GM10248 (cell line): Measurements from ENCODE around the gene FADS1.
A peak's percentile ranks its signal among the peaks of the same experiment; 100 is the strongest.

Experiments
- CTCF ChIA-PET: fragments of 300-600 bp; sonication (Branson Sonifier 250); formaldehyde crosslinking; extraction: SDS; loops from one replicate; lab custom pipeline; 2021; ENCODE audit warnings: antibody characterized with exemption; lab: Yijun Ruan, JAX
- POLR2A ChIA-PET: fragments of 350-650 bp; sonication (Branson Sonifier 250); formaldehyde crosslinking; extraction: SDS; loops from one replicate; lab custom pipeline; 2020; ENCODE audit warnings: antibody characterized with exemption; lab: Yijun Ruan, JAX
- DNase-seq: peaks from one replicate; pipeline ENCODE4 v3.0.0; 2012; ENCODE audit errors: extremely low spot score
- CTCF ChIP-seq: IDR thresholded peaks from 2 replicates; pipeline ENCODE4 v1.5.1; 2012; ENCODE audit warnings: mild to moderate bottlenecking, low read depth; ENCODE audit errors: extremely low read depth, missing control alignments, control extremely low read depth

The FADS1 gene

GRCh38 chr11:61794579-61794978 lies 22.2 kb downstream of the FADS1 start:
- POLR2A ChIA-PET, result no interaction called here
- no peak for DNase-seq
- CTCF ChIA-PET, result interaction anchor here (1.1 to 11.8 kb wide), 6 partner anchors 37 to 314 kb away, joined by 3 to 129 read pairs (median 80); partner anchors contain the start of gene BEST1
- TF ChIP-seq CTCF, result no peak

GRCh38 chr11:61793829-61794204 lies 23.0 kb downstream of the FADS1 start:
- POLR2A ChIA-PET, result interaction anchor here (1.1 kb wide), 1 partner anchor 8 kb away, joined by 3 read pairs; no protein-coding TSS in a partner anchor
- CTCF ChIA-PET, result interaction anchor here (1.1 to 11.8 kb wide), 7 partner anchors 7 to 314 kb away, joined by 6 to 129 read pairs (median 91); partner anchors contain the start of gene BEST1
- no peak for TF ChIP-seq CTCF
- DNase-seq, result no peak

- no peak for DNase-seq
- ChIA-PET POLR2A (interaction anchor here (0.9 to 1.4 kb wide), 5 partner anchors 8 to 27 kb away, joined by 3 to 5 read pairs (median 3); no protein-coding TSS in a partner anchor), CTCF (interaction anchor here (1.0 to 11.8 kb wide), 9 partner anchors 8 to 315 kb away, joined by 3 to 129 read pairs (median 21); partner anchors contain the start of gene BEST1)
- no peak for TF ChIP-seq CTCF
These were observed 23.5 kb downstream of the FADS1 start for GRCh38 chr11:61793083-61793828.

GRCh38 chr11:61792310-61793082 lies 24.3 kb downstream of the FADS1 start, which contains the start of the genes FEN1 and TMEM258:
Gene FEN1, plus strand, starts transcription at chr11:61792911. Its CDS starts 2,451 bp downstream, at chr11:61795362.
Gene TMEM258, minus strand, starts transcription at chr11:61792599. Its CDS starts 41 bp downstream, at chr11:61792558.
- CTCF ChIA-PET, result interaction anchor here (1.0 to 11.8 kb wide), 14 partner anchors 8 to 316 kb away, joined by 3 to 129 read pairs (median 10); partner anchors contain the start of gene BEST1
- POLR2A ChIA-PET, result interaction anchor here (0.6 to 1.4 kb wide), 9 partner anchors 9 to 173 kb away, joined by 3 to 5 read pairs (median 3); no protein-coding TSS in a partner anchor
- no peak for TF ChIP-seq CTCF
- peak; percentile 93 for DNase-seq

GRCh38 chr11:61791737-61792309 lies 25.0 kb downstream of the FADS1 start:
- ChIA-PET CTCF (interaction anchor here (1.1 to 11.8 kb wide), 14 partner anchors 9 to 316 kb away, joined by 3 to 129 read pairs (median 10); partner anchors contain the start of gene BEST1), POLR2A (interaction anchor here (0.6 to 1.4 kb wide), 6 partner anchors 10 to 880 kb away, joined by 3 to 5 read pairs (median 4); partner anchors contain the start of gene UQCC3)
- no peak for DNase-seq
- TF ChIP-seq CTCF, result peak; percentile 11
